ENCODE measurements around the gene ZNF430.

ZNF430 gene

DNA sequence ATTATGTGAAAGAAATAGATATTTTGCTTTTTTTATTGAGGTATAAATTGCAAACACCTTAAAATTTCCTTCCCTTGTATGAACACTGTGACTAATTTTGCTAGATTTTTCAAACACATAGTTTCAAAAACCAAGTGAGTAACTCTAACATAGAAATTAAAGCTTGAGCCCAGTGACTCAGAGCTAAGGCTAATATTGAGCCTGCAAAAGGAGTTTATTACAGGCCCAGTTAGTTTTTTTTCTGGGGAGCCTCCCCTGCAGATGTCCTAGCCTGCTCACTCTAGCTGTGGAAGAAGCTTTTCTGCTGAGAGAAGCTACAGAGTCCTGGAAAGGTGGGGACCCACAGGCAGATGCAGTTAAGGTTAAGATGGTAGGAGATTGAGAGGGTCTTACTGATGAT lies 3.4 kb downstream of the ZNF430 start:
- Histone ChIP-seq H3K27me3 (ENCODE audit: control insufficient read depth, insufficient read depth, low read length) (no peaks in the 10 kb centered on the region), H3K27ac (peak overlapping the region; percentile 80), H3K9me3 (ENCODE audit: control insufficient read depth, low read length) (no peaks in the 10 kb centered on the region), H3K4me1 (peaks cover 33% of the 10 kb centered on the region), H3K79me2 (peaks cover 7% of the 10 kb centered on the region), H3K36me3 (ENCODE audit: control insufficient read depth, insufficient read depth, low read length) (no peaks in the 10 kb centered on the region), H3K4me3 (ENCODE audit: low read depth, low read length) (no peak overlapping the region), H3K4me2 (ENCODE audit: low read length) (no peak overlapping the region), H3K9ac (no peak overlapping the region), H2AFZ (peak overlapping the region; percentile 76)
- TF ChIP-seq, protein P1, sequence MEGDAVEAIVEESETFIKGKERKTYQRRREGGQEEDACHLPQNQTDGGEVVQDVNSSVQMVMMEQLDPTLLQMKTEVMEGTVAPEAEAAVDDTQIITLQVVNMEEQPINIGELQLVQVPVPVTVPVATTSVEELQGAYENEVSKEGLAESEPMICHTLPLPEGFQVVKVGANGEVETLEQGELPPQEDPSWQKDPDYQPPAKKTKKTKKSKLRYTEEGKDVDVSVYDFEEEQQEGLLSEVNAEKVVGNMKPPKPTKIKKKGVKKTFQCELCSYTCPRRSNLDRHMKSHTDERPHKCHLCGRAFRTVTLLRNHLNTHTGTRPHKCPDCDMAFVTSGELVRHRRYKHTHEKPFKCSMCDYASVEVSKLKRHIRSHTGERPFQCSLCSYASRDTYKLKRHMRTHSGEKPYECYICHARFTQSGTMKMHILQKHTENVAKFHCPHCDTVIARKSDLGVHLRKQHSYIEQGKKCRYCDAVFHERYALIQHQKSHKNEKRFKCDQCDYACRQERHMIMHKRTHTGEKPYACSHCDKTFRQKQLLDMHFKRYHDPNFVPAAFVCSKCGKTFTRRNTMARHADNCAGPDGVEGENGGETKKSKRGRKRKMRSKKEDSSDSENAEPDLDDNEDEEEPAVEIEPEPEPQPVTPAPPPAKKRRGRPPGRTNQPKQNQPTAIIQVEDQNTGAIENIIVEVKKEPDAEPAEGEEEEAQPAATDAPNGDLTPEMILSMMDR (IDR thresholded peaks at IDR 0.05), result no peak

DNA sequence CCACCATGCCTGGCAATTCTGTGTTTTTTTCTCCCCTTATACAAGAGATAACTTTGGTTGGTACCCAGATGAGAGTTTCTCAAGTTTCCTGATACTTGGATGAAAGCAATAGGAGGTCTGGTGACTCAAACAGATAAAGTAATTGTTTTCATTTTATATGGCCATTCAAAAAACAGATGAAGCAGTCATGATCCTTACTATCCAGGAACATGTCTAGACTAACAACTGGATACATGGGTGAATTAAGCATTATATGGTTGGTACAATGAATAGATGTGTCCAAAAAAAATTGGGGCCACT lies 8.5 kb downstream of the ZNF430 start:
- Histone ChIP-seq H3K4me2 (ENCODE audit: low read length) (no peak overlapping the region), H3K4me1 (peaks cover 29% of the 10 kb centered on the region), H3K9me3 (ENCODE audit: control insufficient read depth, low read length) (no peaks in the 10 kb centered on the region), H3K36me3 (ENCODE audit: control insufficient read depth, insufficient read depth, low read length) (no peaks in the 10 kb centered on the region), H3K9ac (no peak overlapping the region), H3K79me2 (peaks cover 16% of the 10 kb centered on the region), H3K27me3 (ENCODE audit: control insufficient read depth, insufficient read depth, low read length) (no peaks in the 10 kb centered on the region), H3K27ac (peak overlapping the region; percentile 55), H2AFZ (no peak overlapping the region), H3K4me3 (ENCODE audit: low read depth, low read length) (no peak overlapping the region)
- TF ChIP-seq, protein P1 (IDR thresholded peaks at IDR 0.05), result no peak

DNA sequence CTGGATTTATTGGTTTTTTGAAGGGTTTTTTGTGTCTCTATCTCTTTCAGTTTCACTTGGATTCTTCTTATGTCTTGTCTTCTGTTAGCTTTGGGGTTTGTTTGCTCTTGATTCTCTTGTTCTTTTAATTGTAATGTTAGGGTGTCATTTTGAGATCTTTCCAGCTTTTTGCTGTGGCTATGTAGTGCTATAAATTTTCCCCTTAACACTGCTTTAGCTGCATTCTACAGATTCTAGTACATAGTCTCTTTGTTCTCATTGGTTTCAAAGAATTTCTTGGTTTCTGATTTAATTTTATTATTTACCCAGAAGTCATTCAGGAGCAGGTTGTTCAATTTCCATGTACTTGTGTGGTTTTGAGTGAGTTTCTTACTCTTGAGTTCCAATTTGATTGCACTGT lies 24.6 kb downstream of the ZNF430 start:
- H3K36me3 ChIP-seq (ENCODE audit: control insufficient read depth, insufficient read depth, low read length), result no peaks in the 10 kb centered on the region
- peaks cover 29% of the 10 kb centered on the region for H3K79me2 ChIP-seq
- H3K4me2 ChIP-seq (ENCODE audit: low read length), result no peak overlapping the region
- H3K4me3 ChIP-seq (ENCODE audit: low read depth, low read length), result no peak overlapping the region
- H3K4me1 ChIP-seq, result no peaks in the 10 kb centered on the region
- H3K27ac ChIP-seq, result no peak overlapping the region
- H3K9me3 ChIP-seq (ENCODE audit: control insufficient read depth, low read length), result no peaks in the 10 kb centered on the region
- no peak overlapping the region for H3K9ac ChIP-seq
- TF ChIP-seq, protein P1 (IDR thresholded peaks at IDR 0.05), result no peak
- no peak overlapping the region for H2AFZ ChIP-seq
- H3K27me3 ChIP-seq (ENCODE audit: control insufficient read depth, insufficient read depth, low read length), result no peaks in the 10 kb centered on the region

DNA sequence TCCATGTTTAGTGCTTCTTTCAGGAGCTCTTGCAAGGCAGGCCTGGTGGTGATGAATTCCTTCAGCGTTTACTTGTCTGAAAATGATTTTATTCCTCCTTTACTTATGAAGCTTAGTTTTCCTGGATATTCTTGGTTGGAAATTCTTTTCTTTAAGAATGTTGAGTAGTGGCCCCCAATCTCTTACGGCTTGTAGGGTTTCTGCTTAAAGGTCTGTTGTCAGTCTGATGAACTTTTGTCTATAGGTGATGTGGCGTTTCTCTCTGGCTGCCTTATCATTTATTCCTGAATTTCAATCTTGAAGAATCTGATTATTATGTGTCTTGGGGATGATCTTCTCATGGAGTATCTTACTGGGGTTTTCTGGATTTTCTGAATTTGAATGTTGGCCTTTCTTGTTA lies 26.0 kb downstream of the ZNF430 start:
- TF ChIP-seq, protein P1 (IDR thresholded peaks at IDR 0.05), result no peak
- peaks cover 31% of the 10 kb centered on the region for H3K79me2 ChIP-seq
- H3K9ac ChIP-seq, result no peak overlapping the region
- no peak overlapping the region for H3K27ac ChIP-seq
- no peak overlapping the region for H3K4me3 ChIP-seq (ENCODE audit: low read depth, low read length)
- no peak overlapping the region for H2AFZ ChIP-seq
- H3K36me3 ChIP-seq (ENCODE audit: control insufficient read depth, insufficient read depth, low read length), result no peaks in the 10 kb centered on the region
- H3K4me1 ChIP-seq, result no peaks in the 10 kb centered on the region
- H3K4me2 ChIP-seq (ENCODE audit: low read length), result no peak overlapping the region
- H3K27me3 ChIP-seq (ENCODE audit: control insufficient read depth, insufficient read depth, low read length), result no peaks in the 10 kb centered on the region
- no peaks in the 10 kb centered on the region for H3K9me3 ChIP-seq (ENCODE audit: control insufficient read depth, low read length)

DNA sequence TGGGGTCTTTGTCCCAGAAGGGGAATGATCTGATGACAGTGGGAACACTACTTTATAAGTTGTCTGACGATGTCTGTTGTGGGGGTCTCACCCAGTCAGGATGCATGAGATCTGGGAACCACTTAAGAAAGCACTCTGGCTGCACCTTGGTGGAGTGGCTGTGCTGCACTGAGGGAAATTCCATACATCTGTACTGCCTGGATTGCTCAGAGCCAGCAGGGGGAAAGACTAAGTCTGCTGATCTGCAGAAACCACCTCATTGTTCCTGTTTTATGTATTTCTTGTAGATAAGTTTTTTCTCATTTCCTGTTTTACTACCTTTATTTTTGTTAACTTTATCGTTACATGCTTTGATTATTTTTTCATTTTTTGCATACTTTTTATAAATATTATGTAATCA lies 27.3 kb downstream of the ZNF430 start:
- H3K27me3 ChIP-seq (ENCODE audit: control insufficient read depth, insufficient read depth, low read length), result no peaks in the 10 kb centered on the region
- H3K79me2 ChIP-seq, result peaks cover 23% of the 10 kb centered on the region
- TF ChIP-seq, protein P1 (IDR thresholded peaks at IDR 0.05), result no peak
- no peak overlapping the region for H3K27ac ChIP-seq
- no peaks in the 10 kb centered on the region for H3K4me1 ChIP-seq
- H3K36me3 ChIP-seq (ENCODE audit: control insufficient read depth, insufficient read depth, low read length), result no peaks in the 10 kb centered on the region
- no peak overlapping the region for H3K4me3 ChIP-seq (ENCODE audit: low read depth, low read length)
- H3K9ac ChIP-seq, result no peak overlapping the region
- H2AFZ ChIP-seq, result no peak overlapping the region
- no peaks in the 10 kb centered on the region for H3K9me3 ChIP-seq (ENCODE audit: control insufficient read depth, low read length)
- no peak overlapping the region for H3K4me2 ChIP-seq (ENCODE audit: low read length)
